ENCODE measurements around the gene MTARC1. TPM values are rescaled to one million over a fixed set of nuclear protein-coding genes. Genes with fewer than 3 reads are reported as not detected.

The MTARC1 gene
- total RNA-seq, 3 donors from 2014 or later = 22.7 to 47.2 (median 34.7) TPM

DNA sequence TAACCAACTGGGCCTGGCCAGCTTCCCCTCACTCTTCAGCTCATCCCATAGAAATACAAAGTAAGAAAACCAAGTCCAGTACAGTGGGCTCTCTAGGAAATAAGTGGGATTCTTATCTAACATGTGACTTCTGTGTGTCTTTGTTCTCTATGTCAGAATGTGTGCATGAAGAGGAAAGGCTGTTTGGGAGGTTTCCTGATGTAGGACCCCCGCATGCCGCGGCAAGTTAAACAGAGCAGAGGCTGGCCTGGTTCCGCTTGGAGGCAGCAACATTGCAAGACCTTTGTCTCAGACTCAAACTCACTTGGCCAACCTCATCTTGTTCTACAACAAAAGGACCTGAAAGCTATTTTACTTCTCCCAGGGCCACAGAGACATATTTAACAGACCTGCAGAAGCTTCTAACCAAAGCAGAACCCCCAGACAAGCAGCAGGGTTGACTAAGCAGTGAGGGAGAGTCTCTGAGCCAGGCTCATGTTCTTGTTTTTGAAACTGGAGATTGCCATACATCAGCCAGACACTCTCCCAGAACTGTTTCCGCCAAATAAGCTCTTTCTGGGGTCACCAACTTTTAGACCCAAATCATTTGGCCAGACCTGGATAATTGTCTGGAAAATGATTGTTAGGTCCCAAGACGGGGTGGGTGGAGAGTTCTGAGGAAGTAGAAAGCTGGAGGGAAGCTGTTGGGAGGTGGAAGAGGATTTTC lies 32.3 kb upstream of the MTARC1 start:
- intact Hi-C loops (cut with DNase I, micrococcal nuclease) = no loop called here
- no peak overlapping the region for H3K4me3 ChIP-seq

GRCh38 chr1:220754918-220755295 lies 31.8 kb upstream of the MTARC1 start:
- H3K36me3 ChIP-seq (ENCODE audit: low read depth) = no peaks in the 10 kb centered on the region
- no peak for TF ChIP-seq CTCF (IDR thresholded peaks at IDR 0.05)
- H3K4me3 ChIP-seq = no peak overlapping the region
- intact Hi-C loops (cut with DNase I, micrococcal nuclease) = no loop called here
- peaks cover 18% of the 10 kb centered on the region for H3K4me1 ChIP-seq (ENCODE audit: low read depth)
- DNase-seq (no peak), ATAC-seq (no peak)
- no peaks in the 10 kb centered on the region for H3K9me3 ChIP-seq

More for the DNA sequence above, 32.3 kb upstream of the MTARC1 start:
- DNase-seq = no peak
- Histone ChIP-seq H3K9me3 (no peaks in the 10 kb centered on the region), H3K4me1 (ENCODE audit: low read depth) (peaks cover 22% of the 10 kb centered on the region), H3K36me3 (ENCODE audit: low read depth) (no peaks in the 10 kb centered on the region)
- no peak for ATAC-seq
- TF ChIP-seq CTCF (IDR thresholded peaks at IDR 0.05) = no peak

- DNase-seq (no peak), ATAC-seq (no peak)
- H3K4me3 ChIP-seq = no peak overlapping the region
- H3K36me3 ChIP-seq (ENCODE audit: low read depth) = no peaks in the 10 kb centered on the region
- intact Hi-C loops (cut with DNase I, micrococcal nuclease) = no loop called here
- TF ChIP-seq CTCF (IDR thresholded peaks at IDR 0.05) = no peak
- peaks cover 15% of the 10 kb centered on the region for H3K4me1 ChIP-seq (ENCODE audit: low read depth)
- H3K9me3 ChIP-seq = no peaks in the 10 kb centered on the region
Measured at GRCh38 chr1:220755309-220755708, 31.4 kb upstream of the MTARC1 start.

- no peak for TF ChIP-seq CTCF (IDR thresholded peaks at IDR 0.05)
- H3K4me1 ChIP-seq (ENCODE audit: low read depth) = peaks cover 6% of the 10 kb centered on the region
- no peaks in the 10 kb centered on the region for H3K36me3 ChIP-seq (ENCODE audit: low read depth)
- intact Hi-C loops (cut with DNase I, micrococcal nuclease) = no loop called here
- no peak for ATAC-seq
- DNase-seq = no peak
- no peaks in the 10 kb centered on the region for H3K9me3 ChIP-seq
- no peak overlapping the region for H3K4me3 ChIP-seq
Measured at GRCh38 chr1:220757441-220757840, 29.3 kb upstream of the MTARC1 start.

DNA sequence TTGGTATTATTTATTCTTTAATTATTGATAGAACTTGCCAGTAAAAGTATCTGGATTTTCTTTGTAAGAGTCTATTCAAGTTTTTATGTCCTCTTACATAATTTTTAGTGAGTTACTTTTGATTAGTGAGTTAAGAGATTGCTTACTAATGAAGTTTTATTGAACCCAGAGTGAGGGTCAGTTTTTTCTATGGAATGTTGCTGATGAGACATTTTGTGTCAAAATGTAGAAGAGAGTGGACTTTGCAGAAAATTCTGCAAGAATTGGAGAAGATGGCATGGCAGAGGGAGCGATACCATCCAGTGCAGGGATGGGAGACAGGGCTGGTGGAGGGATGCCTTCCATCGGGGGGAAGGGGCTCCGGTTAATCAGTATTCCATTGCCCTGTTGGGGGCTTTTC lies 27.6 kb upstream of the MTARC1 start:
- ATAC-seq (no peak), DNase-seq (no peak)
- intact Hi-C loops (cut with DNase I, micrococcal nuclease) = no loop called here
- H3K4me3 ChIP-seq = no peak overlapping the region
- H3K4me1 ChIP-seq (ENCODE audit: low read depth) = peaks cover 6% of the 10 kb centered on the region
- TF ChIP-seq CTCF (IDR thresholded peaks at IDR 0.05) = no peak
- H3K36me3 ChIP-seq (ENCODE audit: low read depth) = no peaks in the 10 kb centered on the region
- no peaks in the 10 kb centered on the region for H3K9me3 ChIP-seq

Data from mucosa of descending colon (tissue), 3 donors.